Ishikawa (cell line): ENCODE results near the gene NAT8L.

Source experiments
- CEBPB ChIP-seq: IDR thresholded peaks from 2 replicates; pipeline ENCODE4 v1.6.1; 2012
- CREB1 ChIP-seq: IDR thresholded peaks from 2 replicates; pipeline ENCODE4 v1.6.1; 2012; ENCODE audit warnings: low read depth
- EGR1 ChIP-seq: IDR thresholded peaks from 2 replicates; pipeline ENCODE4 v1.6.1; 2012
- EP300 ChIP-seq: IDR thresholded peaks from 2 replicates; pipeline ENCODE4 v1.6.1; 2012; ENCODE audit warnings: borderline replicate concordance
- FOXM1 ChIP-seq: IDR thresholded peaks from 2 replicates; pipeline ENCODE4 v1.6.1; 2012; ENCODE audit warnings: low read depth, borderline replicate concordance
- MAX ChIP-seq: IDR thresholded peaks from 2 replicates; pipeline ENCODE4 v1.6.1; 2012
- NFIC ChIP-seq: IDR thresholded peaks from 2 replicates; pipeline ENCODE4 v1.6.1; 2012
- RAD21 ChIP-seq: IDR thresholded peaks from 2 replicates; pipeline ENCODE4 v1.6.1; 2012; ENCODE audit warnings: low read depth
- REST ChIP-seq: IDR thresholded peaks from 2 replicates; pipeline ENCODE4 v1.6.1; 2012; ENCODE audit warnings: low read depth, mild to moderate bottlenecking
- TAF1 ChIP-seq: IDR thresholded peaks from 2 replicates; pipeline ENCODE4 v1.6.1; 2012; ENCODE audit warnings: low read depth, mild to moderate bottlenecking
- TCF12 ChIP-seq: IDR thresholded peaks from 2 replicates; pipeline ENCODE4 v1.6.1; 2012; ENCODE audit warnings: low read depth
- TEAD4 ChIP-seq: IDR thresholded peaks from 2 replicates; pipeline ENCODE4 v1.6.1; 2012
- USF1 ChIP-seq: IDR thresholded peaks from 2 replicates; pipeline ENCODE4 v1.6.1; 2012
- YY1 ChIP-seq: IDR thresholded peaks from 2 replicates; pipeline ENCODE4 v1.6.1; 2012; ENCODE audit warnings: low read depth
- ZBTB7A ChIP-seq: IDR thresholded peaks from 2 replicates; pipeline ENCODE4 v1.6.1; 2012; ENCODE audit warnings: low read depth

NAT8L gene

GRCh38 chr4:2041239-2042130, 17.6 kb upstream of the NAT8L start:
- TF ChIP-seq FOXM1 (no peak), USF1 (no peak), EP300 (peak; percentile 8; the same call in 1 of the 2 replicates), REST (no peak), NFIC (peak; percentile 17; the same call in 1 of the 2 replicates), YY1 (no peak), TAF1 (peak; percentile 39; the same call in 1 of the 2 replicates), ZBTB7A (peak; percentile 84), TEAD4 (no peak), CEBPB (no peak; the same call in 1 of the 2 replicates), MAX (peak; percentile 56; the same call in 1 of the 2 replicates), RAD21 (no peak), CREB1 (no peak), EGR1 (no peak), TCF12 (peak; percentile 18; the same call in 1 of the 2 replicates)

GRCh38 chr4:2042204-2042946, 16.8 kb upstream of the NAT8L start:
- no peak for TF ChIP-seq REST
- no peak for TF ChIP-seq CEBPB
- no peak for TF ChIP-seq USF1
- no peak for TF ChIP-seq CREB1
- TF ChIP-seq MAX, result no peak
- no peak for TF ChIP-seq TCF12
- TF ChIP-seq ZBTB7A, result no peak; the same call in 1 of the 2 replicates

- TF ChIP-seq USF1 (no peak), MAX (no peak), ZBTB7A (peak; percentile 19; the same call in 1 of the 2 replicates), RAD21 (no peak), FOXM1 (no peak)
Measured at GRCh38 chr4:2042947-2043395, 16.2 kb upstream of the NAT8L start.

GRCh38 chr4:2043396-2044118, 15.6 kb upstream of the NAT8L start:
- TF ChIP-seq USF1, result no peak
- TF ChIP-seq TAF1, result no peak
- no peak for TF ChIP-seq TEAD4
- no peak for TF ChIP-seq TCF12
- TF ChIP-seq ZBTB7A, result peak; percentile 40; the same call in 1 of the 2 replicates
